ENCODE measurements around the gene LOXL3.
A peak's percentile ranks its signal among the peaks of the same experiment; 100 is the strongest.

LOXL3 gene

DNA sequence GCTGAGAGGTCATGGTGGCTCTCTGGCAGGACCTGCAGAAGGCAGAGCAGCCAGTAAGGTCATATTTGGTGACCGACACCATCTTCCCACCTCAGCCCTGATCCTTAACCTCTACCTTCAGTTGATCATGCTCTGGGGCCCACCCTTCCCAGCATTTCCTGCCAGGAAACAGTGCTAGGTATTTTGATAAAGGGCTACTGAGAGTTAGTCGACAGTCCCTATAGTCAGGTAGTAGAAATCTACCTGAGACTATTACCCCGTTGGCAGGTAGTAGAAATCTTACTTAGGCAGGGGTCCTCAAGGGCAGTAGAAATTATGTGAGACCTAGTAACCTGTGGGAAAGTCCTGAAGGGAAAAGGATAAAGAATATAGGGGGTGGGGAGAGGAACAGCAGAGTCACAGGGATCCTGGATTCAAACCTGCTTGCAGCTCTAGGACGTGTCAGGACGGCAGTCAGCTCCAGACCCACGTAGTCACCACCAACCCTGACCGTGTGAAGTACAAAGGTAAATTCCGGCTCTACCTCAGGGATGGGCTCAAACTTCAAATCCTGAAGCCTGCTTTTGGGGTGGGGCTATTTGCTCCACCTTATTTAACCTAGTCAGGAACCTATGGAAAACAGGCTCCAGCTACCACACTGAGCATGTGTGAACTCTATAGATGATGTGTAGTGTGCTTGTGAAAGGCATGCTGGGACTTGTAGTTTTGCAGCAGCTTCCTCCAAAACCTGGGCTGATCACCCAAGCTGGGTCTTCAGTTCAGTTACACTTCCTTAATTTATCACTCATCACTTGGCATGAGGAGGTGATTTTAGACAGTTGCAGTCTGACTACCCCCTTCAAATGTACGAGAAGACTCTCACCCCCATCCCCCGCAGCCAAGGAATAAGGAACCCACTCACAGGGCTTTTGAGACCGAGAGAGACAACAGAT lies 27.8 kb downstream of the LOXL3 start, which contains the start of gene DQX1:
Gene DQX1 (minus strand): TSS at position 515 of the 932 bp plus-strand sequence. CDS start 502 bp downstream, at position 13.
- peak; percentile 44 to 84 (median 70) for DNase-seq
- H3K4me1 ChIP-seq (ENCODE audit: control extremely low read depth in 1 of 4, control insufficient read depth in 4 of 4, insufficient read depth in 4 of 4, low read length in 3 of 4), result peaks cover 0 to 22% (median 19%) of the 10 kb centered on the region in 4 experiments
- H3K4me3 ChIP-seq (ENCODE audit: control insufficient read depth in 1 of 7, extremely low read depth in 1 of 7, insufficient read depth in 4 of 7, low read depth in 2 of 7, low read length in 6 of 7), result no peak within 1 kb of the TSS
- peaks cover 6 to 35% (median 19%) of the 10 kb centered on the region in 4 experiments for H3K36me3 ChIP-seq (ENCODE audit: control insufficient read depth in 4 of 4, insufficient read depth in 4 of 4, low read length in 3 of 4)
- 90% methylated on average over 6 of the region's 11 CpGs for WGBS (ENCODE audit: insufficient coverage)
- H3K27me3 ChIP-seq (replicated peaks in 2 of 5; ENCODE audit: control insufficient read depth in 4 of 5, insufficient read depth in 5 of 5, low read length in 4 of 5), result peaks cover 0 to 7% (median 0%) of the 10 kb centered on the region in 5 experiments
- ChIA-PET POLR2A (interaction anchor here (1.0 kb wide), 1 partner anchor 10 kb away, joined by 3 read pairs; no protein-coding TSS in a partner anchor), CTCF (interaction anchor here (0.8 to 10.0 kb wide), 6 partner anchors 9 to 56 kb away, joined by 3 to 143 read pairs (median 3); partner anchors contain the start of genes LBX2 and PCGF1)
- H3K9me3 ChIP-seq (ENCODE audit: control extremely low read depth in 1 of 5, control insufficient read depth in 4 of 5, insufficient read depth in 2 of 5, low read depth in 1 of 5, low read length in 4 of 5), result no peaks in the 10 kb centered on the region
- no peak within 1 kb of the TSS for H3K27ac ChIP-seq (ENCODE audit: insufficient read depth in 1 of 2, low read depth in 1 of 2, low read length in 2 of 2, poor library complexity in 1 of 2, severe bottlenecking in 2 of 2)

GRCh38 chr2:74524955-74525716 lies 28.6 kb downstream of the LOXL3 start:
- Histone ChIP-seq H3K27ac (ENCODE audit: insufficient read depth in 1 of 2, low read depth in 1 of 2, low read length in 2 of 2, poor library complexity in 1 of 2, severe bottlenecking in 2 of 2) (no peak overlapping the region), H3K4me1 (ENCODE audit: control extremely low read depth in 1 of 4, control insufficient read depth in 4 of 4, insufficient read depth in 4 of 4, low read length in 3 of 4) (peaks cover 0 to 16% (median 13%) of the 10 kb centered on the region in 4 experiments), H3K27me3 (replicated peaks in 2 of 5; ENCODE audit: control insufficient read depth in 4 of 5, insufficient read depth in 5 of 5, low read length in 4 of 5) (peaks cover 0 to 15% (median 3%) of the 10 kb centered on the region in 5 experiments), H3K4me3 (ENCODE audit: control insufficient read depth in 1 of 7, extremely low read depth in 1 of 7, insufficient read depth in 4 of 7, low read depth in 2 of 7, low read length in 6 of 7) (no peak overlapping the region), H3K36me3 (ENCODE audit: control insufficient read depth in 4 of 4, insufficient read depth in 4 of 4, low read length in 3 of 4) (peaks cover 6 to 34% (median 19%) of the 10 kb centered on the region in 4 experiments), H3K9me3 (ENCODE audit: control extremely low read depth in 1 of 5, control insufficient read depth in 4 of 5, insufficient read depth in 2 of 5, low read depth in 1 of 5, low read length in 4 of 5) (no peaks in the 10 kb centered on the region)
- CTCF ChIA-PET, result interaction anchor here (10.0 kb wide), 1 partner anchor 21 kb away, joined by 143 read pairs; the partner anchor contains the start of genes LBX2 and PCGF1
- DNase-seq, result no peak
- POLR2A ChIA-PET, result no interaction called here
- 99% methylated on average over 9 of the region's 10 CpGs for WGBS (ENCODE audit: insufficient coverage)

- Histone ChIP-seq H3K27me3 (replicated peaks in 2 of 5; ENCODE audit: control insufficient read depth in 4 of 5, insufficient read depth in 5 of 5, low read length in 4 of 5) (peaks cover 2 to 25% (median 4%) of the 10 kb centered on the region in 5 experiments), H3K4me1 (ENCODE audit: control extremely low read depth in 1 of 4, control insufficient read depth in 4 of 4, insufficient read depth in 4 of 4, low read length in 3 of 4) (peaks cover 0 to 15% (median 10%) of the 10 kb centered on the region in 4 experiments), H3K27ac (ENCODE audit: insufficient read depth in 1 of 2, low read depth in 1 of 2, low read length in 2 of 2, poor library complexity in 1 of 2, severe bottlenecking in 2 of 2) (no peak overlapping the region), H3K9me3 (ENCODE audit: control extremely low read depth in 1 of 5, control insufficient read depth in 4 of 5, insufficient read depth in 2 of 5, low read depth in 1 of 5, low read length in 4 of 5) (no peaks in the 10 kb centered on the region), H3K36me3 (ENCODE audit: control insufficient read depth in 4 of 4, insufficient read depth in 4 of 4, low read length in 3 of 4) (peaks cover 6 to 34% (median 19%) of the 10 kb centered on the region in 4 experiments), H3K4me3 (ENCODE audit: control insufficient read depth in 1 of 7, extremely low read depth in 1 of 7, insufficient read depth in 4 of 7, low read depth in 2 of 7, low read length in 6 of 7) (no peak overlapping the region)
- WGBS (ENCODE audit: insufficient coverage), result 95% methylated on average over 4 of the region's 9 CpGs
- ChIA-PET POLR2A (no interaction called here), CTCF (interaction anchor here (0.7 kb wide), 1 partner anchor 9 kb away, joined by 3 read pairs; no protein-coding TSS in a partner anchor)
- no peak for DNase-seq
Measured at GRCh38 chr2:74524005-74524404, 29.7 kb downstream of the LOXL3 start.

DNA sequence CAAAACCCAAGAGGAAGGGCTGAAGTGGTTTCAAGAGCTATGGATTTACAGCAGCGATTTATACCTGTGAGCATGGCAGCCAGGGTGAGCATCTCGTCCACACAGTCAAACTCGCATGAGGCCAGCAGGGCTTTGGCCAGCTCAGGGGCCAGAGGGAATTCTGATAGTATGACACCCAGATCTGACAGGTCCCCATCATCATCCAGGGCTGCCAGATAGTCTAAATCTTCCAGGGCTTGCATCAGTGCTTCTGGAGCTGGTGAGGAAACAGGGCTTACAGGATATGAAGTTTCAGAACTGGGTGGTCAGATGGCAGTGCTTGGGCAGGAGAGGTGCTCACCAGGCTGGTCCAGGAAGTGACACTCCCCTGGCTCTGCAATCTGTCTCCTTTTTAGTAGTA lies 31.2 kb downstream of the LOXL3 start:
- Histone ChIP-seq H3K4me1 (ENCODE audit: control extremely low read depth in 1 of 4, control insufficient read depth in 4 of 4, insufficient read depth in 4 of 4, low read length in 3 of 4) (no peaks in the 10 kb centered on the region), H3K36me3 (ENCODE audit: control insufficient read depth in 4 of 4, insufficient read depth in 4 of 4, low read length in 3 of 4) (peaks cover 6 to 24% (median 18%) of the 10 kb centered on the region in 4 experiments), H3K27me3 (replicated peaks in 2 of 5; ENCODE audit: control insufficient read depth in 4 of 5, insufficient read depth in 5 of 5, low read length in 4 of 5) (peaks cover 4 to 40% (median 16%) of the 10 kb centered on the region in 5 experiments), H3K9me3 (ENCODE audit: control extremely low read depth in 1 of 5, control insufficient read depth in 4 of 5, insufficient read depth in 2 of 5, low read depth in 1 of 5, low read length in 4 of 5) (no peaks in the 10 kb centered on the region), H3K4me3 (ENCODE audit: control insufficient read depth in 1 of 7, extremely low read depth in 1 of 7, insufficient read depth in 4 of 7, low read depth in 2 of 7, low read length in 6 of 7) (no peak overlapping the region), H3K27ac (ENCODE audit: insufficient read depth in 1 of 2, low read depth in 1 of 2, low read length in 2 of 2, poor library complexity in 1 of 2, severe bottlenecking in 2 of 2) (no peak overlapping the region)
- WGBS (ENCODE audit: insufficient coverage), result 85% methylated on average over 3 of the region's 3 CpGs
- ChIA-PET CTCF (interaction anchor here (0.8 to 9.0 kb wide), 6 partner anchors 9 to 50 kb away, joined by 3 to 53 read pairs (median 3); partner anchors contain the start of genes AUP1, HTRA2, MRPL53 and PCGF1), POLR2A (no interaction called here)
- DNase-seq, result no peak

DNA sequence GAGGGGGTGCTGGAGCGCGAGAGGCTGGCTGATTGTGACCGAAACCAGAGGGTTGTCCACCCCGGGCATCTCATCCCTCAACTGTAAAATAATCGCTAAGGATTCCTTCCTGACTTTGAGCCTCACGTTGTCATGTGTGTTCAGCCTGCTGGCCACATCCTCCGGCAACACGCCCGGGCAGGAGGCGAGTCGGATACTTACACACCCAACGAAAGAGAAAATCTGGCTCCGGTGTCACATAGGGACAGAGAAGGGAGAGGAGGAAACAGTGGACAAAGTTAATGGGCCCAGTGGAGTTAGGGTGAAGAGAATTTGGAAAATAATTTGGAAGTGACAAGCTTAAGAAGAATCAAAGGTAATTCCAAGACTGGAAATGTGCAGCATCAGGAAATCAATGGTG lies 37.1 kb downstream of the LOXL3 start:
- H3K27me3 ChIP-seq (replicated peaks in 2 of 5; ENCODE audit: control insufficient read depth in 4 of 5, insufficient read depth in 5 of 5, low read length in 4 of 5), result peaks cover 13 to 92% (median 51%) of the 10 kb centered on the region in 5 experiments
- H3K4me3 ChIP-seq (ENCODE audit: control insufficient read depth in 1 of 7, extremely low read depth in 1 of 7, insufficient read depth in 4 of 7, low read depth in 2 of 7, low read length in 6 of 7), result peak overlapping the region in 3 of 7 experiments; percentile 47 to 64 (median 62)
- H3K27ac ChIP-seq (ENCODE audit: insufficient read depth in 1 of 2, low read depth in 1 of 2, low read length in 2 of 2, poor library complexity in 1 of 2, severe bottlenecking in 2 of 2), result no peak overlapping the region
- peaks cover 0 to 38% (median 30%) of the 10 kb centered on the region in 4 experiments for H3K4me1 ChIP-seq (ENCODE audit: control extremely low read depth in 1 of 4, control insufficient read depth in 4 of 4, insufficient read depth in 4 of 4, low read length in 3 of 4)
- H3K36me3 ChIP-seq (ENCODE audit: control insufficient read depth in 4 of 4, insufficient read depth in 4 of 4, low read length in 3 of 4), result no peaks in the 10 kb centered on the region
- ChIA-PET CTCF (interaction anchor here (1.5 to 9.0 kb wide), 5 partner anchors 8 to 71 kb away, joined by 4 to 53 read pairs (median 14); partner anchors contain the start of genes AUP1, HTRA2 and PCGF1), POLR2A (interaction anchor here (0.9 to 1.1 kb wide), 2 partner anchors 10 to 12 kb away, joined by 3 read pairs; partner anchors contain the start of genes AUP1 and DQX1)
- H3K9me3 ChIP-seq (ENCODE audit: control extremely low read depth in 1 of 5, control insufficient read depth in 4 of 5, insufficient read depth in 2 of 5, low read depth in 1 of 5, low read length in 4 of 5), result peaks cover 0 to 6% (median 0%) of the 10 kb centered on the region in 5 experiments
- WGBS (ENCODE audit: insufficient coverage), result 76% methylated on average over 13 of the region's 13 CpGs
- no peak for DNase-seq

- peak in 2 of 3 donors; percentile 70 to 73 for DNase-seq
- peak overlapping the region in 6 of 7 experiments; percentile 26 to 64 (median 52) for H3K4me3 ChIP-seq (ENCODE audit: control insufficient read depth in 1 of 7, extremely low read depth in 1 of 7, insufficient read depth in 4 of 7, low read depth in 2 of 7, low read length in 6 of 7)
- POLR2A ChIA-PET, result interaction anchor here (0.9 to 1.1 kb wide), 2 partner anchors 10 to 13 kb away, joined by 3 read pairs; partner anchors contain the start of genes AUP1 and DQX1
Measured at GRCh38 chr2:74515981-74516633, 37.6 kb downstream of the LOXL3 start.

More at GRCh38 chr2:74515981-74516633, 37.6 kb downstream of the LOXL3 start:
- CTCF ChIA-PET, result interaction anchor here (1.7 to 9.0 kb wide), 5 partner anchors 7 to 72 kb away, joined by 6 to 53 read pairs (median 14); partner anchors contain the start of genes AUP1, HTRA2 and PCGF1
- Histone ChIP-seq H3K27ac (ENCODE audit: insufficient read depth in 1 of 2, low read depth in 1 of 2, low read length in 2 of 2, poor library complexity in 1 of 2, severe bottlenecking in 2 of 2) (no peak overlapping the region), H3K36me3 (ENCODE audit: control insufficient read depth in 4 of 4, insufficient read depth in 4 of 4, low read length in 3 of 4) (no peaks in the 10 kb centered on the region), H3K4me1 (ENCODE audit: control extremely low read depth in 1 of 4, control insufficient read depth in 4 of 4, insufficient read depth in 4 of 4, low read length in 3 of 4) (peaks cover 0 to 38% (median 30%) of the 10 kb centered on the region in 4 experiments), H3K27me3 (replicated peaks in 2 of 5; ENCODE audit: control insufficient read depth in 4 of 5, insufficient read depth in 5 of 5, low read length in 4 of 5) (peaks cover 13 to 95% (median 56%) of the 10 kb centered on the region in 5 experiments), H3K9me3 (ENCODE audit: control extremely low read depth in 1 of 5, control insufficient read depth in 4 of 5, insufficient read depth in 2 of 5, low read depth in 1 of 5, low read length in 4 of 5) (peaks cover 0 to 6% (median 0%) of the 10 kb centered on the region in 5 experiments)
- 3% methylated on average over 63 of the region's 72 CpGs for WGBS (ENCODE audit: insufficient coverage)

Measured in common myeloid progenitor, CD34-positive (primary cell).